Caco-2 (cell line): ENCODE results near the gene CSTA. TPM values are rescaled to one million over a fixed set of nuclear protein-coding genes. Genes with fewer than 3 reads are reported as not detected.

Source experiments
- BruUV-seq: library from RNA; stranded (reverse); fragments of 400-500 nt; replicated peaks from 2 replicates; lab custom pipeline; 2021; lab: Mats Ljungman, UMichigan
- CTCF ChIA-PET: fragments of 300-600 bp; sonication (Branson Sonifier 250); formaldehyde crosslinking; loops from one replicate; lab custom pipeline; 2022; ENCODE audit warnings: antibody characterized with exemption; lab: Charles Lee
- POLR2A ChIA-PET: fragments of 300-600 bp; sonication (Branson Sonifier 250); formaldehyde crosslinking; loops from one replicate; lab custom pipeline; 2022; ENCODE audit warnings: antibody characterized with exemption; lab: Charles Lee
- DNase-seq, 2 experiments: peaks; one replicate each; pipeline versions ENCODE4 v3.0.0 to v3.0.0-alpha.2; 2020 to 2022
- H3K27me3 ChIP-seq: replicated peaks from 2 replicates; pipeline ENCODE4 v1.6.0; 2011; ENCODE audit warnings: low read length; ENCODE audit not compliant: control insufficient read depth, insufficient read depth
- H3K36me3 ChIP-seq: 2 replicates; pipeline ENCODE4 v1.5.1; 2011; ENCODE audit warnings: low read length; ENCODE audit not compliant: control insufficient read depth, insufficient read depth
- H3K4me1 ChIP-seq: fragments of 250-450 bp; sonication (Bioruptor Pico); 2 replicates; pipeline ENCODE4 v1.5.1; 2020; ENCODE audit warnings: mild to moderate bottlenecking
- H3K4me3 ChIP-seq: 2 replicates; pipeline ENCODE4 v1.5.1; 2011; ENCODE audit warnings: low read depth, mild to moderate bottlenecking, control low read depth, low read length
- H3K9me3 ChIP-seq: fragments of 250-450 bp; sonication (Bioruptor Pico); 2 replicates; pipeline ENCODE4 v1.5.1; 2020; ENCODE audit warnings: mild to moderate bottlenecking, moderate library complexity
- H3K27ac Mint-ChIP-seq: one replicate; pipeline ENCODE4 v1.8.0; 2022; ENCODE audit warnings: mixed read lengths; ENCODE audit not compliant: unreplicated experiment
- H3K27me3 Mint-ChIP-seq: one replicate; pipeline ENCODE4 v1.8.0; 2022; ENCODE audit warnings: mixed read lengths; ENCODE audit not compliant: insufficient read depth, unreplicated experiment
- H3K36me3 Mint-ChIP-seq: one replicate; pipeline ENCODE4 v1.8.0; 2022; ENCODE audit warnings: mild to moderate bottlenecking, mixed read lengths; ENCODE audit not compliant: insufficient read depth, unreplicated experiment
- H3K4me1 Mint-ChIP-seq: one replicate; pipeline ENCODE4 v1.8.0; 2022; ENCODE audit warnings: low read depth, mixed read lengths; ENCODE audit not compliant: unreplicated experiment
- H3K4me3 Mint-ChIP-seq: one replicate; pipeline ENCODE4 v1.8.0; 2022; ENCODE audit warnings: mild to moderate bottlenecking, moderate library complexity, mixed read lengths; ENCODE audit not compliant: unreplicated experiment
- H3K9me3 Mint-ChIP-seq: one replicate; pipeline ENCODE4 v1.8.0; 2022; ENCODE audit warnings: mixed read lengths; ENCODE audit not compliant: unreplicated experiment
- CTCF ChIP-seq, 2 experiments: fragments of 200-600 bp in 1 of 2; IDR thresholded peaks; 1 replicate in 1 of 2; 2 replicates in 1 of 2; pipeline versions ENCODE4 v1.5.1 to v1.8.0; 2011 to 2022; ENCODE audit warnings: antibody characterized with exemption in 1 of 2, control low read depth in 1 of 2, inconsistent platforms in 1 of 2, low read depth in 1 of 2, low read length in 1 of 2, mild to moderate bottlenecking in 1 of 2, moderate library complexity in 1 of 2; ENCODE audit not compliant: insufficient read depth in 1 of 2, severe bottlenecking in 1 of 2, unreplicated experiment in 1 of 2
- intact Hi-C: fragments of 100-400 bp; cut with micrococcal nuclease; formaldehyde crosslinking; loops from one replicate; pipeline ENCODE4 v1.10.0; 2022; ENCODE audit not compliant: unreplicated experiment
- total RNA-seq: library from RNA; stranded (reverse); gene quantifications from 2 replicates; pipeline ENCODE4 v1.2.3, GENCODE V29; 2022

CSTA gene
- total RNA-seq, 1 experiment from 2014 or later: 1.1 TPM

- ChIA-PET CTCF (no interaction called here), POLR2A (no interaction called here)
- DNase-seq: no peak
- peaks cover 9% of the 10 kb centered on the region for H3K9me3 Mint-ChIP-seq
- no peaks in the 10 kb centered on the region for H3K4me1 Mint-ChIP-seq
- no peak for TF ChIP-seq CTCF (IDR thresholded peaks at IDR 0.05; ENCODE audit: insufficient read depth in 1 of 2, low read depth in 1 of 2, low read length in 1 of 2, severe bottlenecking in 1 of 2, unreplicated experiment in 1 of 2)
- Histone ChIP-seq H3K9me3 (peaks cover 8% of the 10 kb centered on the region; the same call in 1 of the 2 replicates), H3K36me3 (no peaks in the 10 kb centered on the region), H3K4me1 (no peaks in the 10 kb centered on the region), H3K4me3 (no peak overlapping the region), H3K27me3 (no peaks in the 10 kb centered on the region)
- no peaks in the 10 kb centered on the region for H3K36me3 Mint-ChIP-seq
- intact Hi-C loops: no loop called here
- peaks cover 2% of the 10 kb centered on the region for H3K27me3 Mint-ChIP-seq
- H3K27ac Mint-ChIP-seq: no peak overlapping the region
- H3K4me3 Mint-ChIP-seq: no peak overlapping the region
- BruUV-seq: no TSS peak
Observed at GRCh38 chr3:122315619-122316018, 9.4 kb upstream of the CSTA start.

GRCh38 chr3:122316368-122316767, 8.7 kb upstream of the CSTA start:
- TF ChIP-seq CTCF (IDR thresholded peaks at IDR 0.05; ENCODE audit: insufficient read depth in 1 of 2, low read depth in 1 of 2, low read length in 1 of 2, severe bottlenecking in 1 of 2, unreplicated experiment in 1 of 2): no peak
- Mint-ChIP-seq H3K27ac (no peak overlapping the region), H3K4me3 (no peak overlapping the region), H3K36me3 (no peaks in the 10 kb centered on the region), H3K9me3 (peaks cover 9% of the 10 kb centered on the region), H3K27me3 (peaks cover 2% of the 10 kb centered on the region), H3K4me1 (no peaks in the 10 kb centered on the region)
- Histone ChIP-seq H3K27me3 (no peaks in the 10 kb centered on the region), H3K36me3 (no peaks in the 10 kb centered on the region), H3K4me3 (no peak overlapping the region), H3K9me3 (peaks cover 8% of the 10 kb centered on the region; the same call in 1 of the 2 replicates), H3K4me1 (no peaks in the 10 kb centered on the region)
- intact Hi-C loops: no loop called here
- no peak for DNase-seq
- ChIA-PET POLR2A (no interaction called here), CTCF (no interaction called here)
- BruUV-seq: no TSS peak

GRCh38 chr3:122318620-122319019, 6.4 kb upstream of the CSTA start:
- intact Hi-C loops: no loop called here
- POLR2A ChIA-PET: no interaction called here
- peaks cover 2% of the 10 kb centered on the region for H3K27me3 Mint-ChIP-seq

More at GRCh38 chr3:122318620-122319019, 6.4 kb upstream of the CSTA start:
- Histone ChIP-seq H3K9me3 (peaks cover 8% of the 10 kb centered on the region; the same call in 1 of the 2 replicates), H3K27me3 (no peaks in the 10 kb centered on the region), H3K36me3 (no peaks in the 10 kb centered on the region), H3K4me3 (no peak overlapping the region), H3K4me1 (no peaks in the 10 kb centered on the region)
- CTCF ChIA-PET: no interaction called here
- Mint-ChIP-seq H3K9me3 (peaks cover 9% of the 10 kb centered on the region), H3K27ac (no peak overlapping the region), H3K36me3 (no peaks in the 10 kb centered on the region), H3K4me1 (no peaks in the 10 kb centered on the region), H3K4me3 (no peak overlapping the region)
- no TSS peak for BruUV-seq
- DNase-seq: no peak
- TF ChIP-seq CTCF (IDR thresholded peaks at IDR 0.05; ENCODE audit: insufficient read depth in 1 of 2, low read depth in 1 of 2, low read length in 1 of 2, severe bottlenecking in 1 of 2, unreplicated experiment in 1 of 2): no peak
